Bronchus fibroblast of lung (primary cell): Measurements from ENCODE around the gene PDCD2L. TPM values are rescaled to one million over a fixed set of nuclear protein-coding genes. Genes with fewer than 3 reads are reported as not detected.

Experiments
- total RNA-seq: library from RNA; depleted of rRNA; stranded (reverse); fragments of >200 nt; gene quantifications from 2 replicates; pipeline ENCODE4 v1.2.3, GENCODE V29; 2015

The PDCD2L gene
- total RNA-seq = 23.2 and 28.7 TPM in 2 replicates

GRCh38 chr19:34404109-34404909 lies at the start of gene PDCD2L:
Gene PDCD2L (plus strand): TSS chr19:34404399. CDS start chr19:34404431, 32 bp downstream.

GRCh38 chr19:34364830-34365462 lies 39.3 kb upstream of the PDCD2L start, which contains the start of gene GPI:
Gene GPI (plus strand): TSS chr19:34365196. CDS start chr19:34365267, 71 bp downstream.

Other genes with a start within 250 kb of the PDCD2L start
- gene LSM14A, start 231.9 kb upstream of the PDCD2L start, total RNA-seq = 49.9 and 56.7 TPM in 2 replicates
- 8.8 and 10.8 TPM in 2 replicates for gene GARRE1, start 149.8 kb upstream of the PDCD2L start, total RNA-seq
- 190 and 207 TPM in 2 replicates for gene GPI, start 39.2 kb upstream of the PDCD2L start, total RNA-seq
- 72.8 and 98.0 TPM in 2 replicates for gene UBA2, start 24.0 kb downstream of the PDCD2L start, total RNA-seq
- 13.8 and 19.5 TPM in 2 replicates for gene WTIP, start 77.4 kb downstream of the PDCD2L start, total RNA-seq